Thyroid gland (tissue), 4 donors: ENCODE measurements around the gene PTPN4. TPM values are rescaled to one million over a fixed set of nuclear protein-coding genes. Genes with fewer than 3 reads are reported as not detected.

ENCODE experiments used
- DNase-seq, 2 donors: peaks; one replicate each; pipeline ENCODE4 v3.0.0-alpha.2; 2019
- H3K27ac ChIP-seq, 3 donors: fragments of 200-600 bp; sonication (generic); 1 replicate in 2 of 3; 2 replicates in 1 of 3; pipeline ENCODE4 v1.5.1; 2016 to 2019; ENCODE audit warnings: mild to moderate bottlenecking in 1 of 3, moderate library complexity in 1 of 3
- H3K27me3 ChIP-seq: fragments of 200-600 bp; sonication (generic); one replicate; pipeline ENCODE4 v1.5.1; 2019
- H3K36me3 ChIP-seq, 2 donors: fragments of 200-600 bp; sonication (generic); one replicate each; pipeline ENCODE4 v1.5.1; 2016 to 2019
- H3K4me1 ChIP-seq, 2 donors: fragments of 200-600 bp; sonication (generic); one replicate each; pipeline ENCODE4 v1.5.1; 2017 to 2019
- H3K4me3 ChIP-seq, 3 donors: fragments of 200-600 bp; sonication (generic); replicated peaks in 1 of 3; 1 replicate in 2 of 3; 2 replicates in 1 of 3; pipeline ENCODE4 v1.5.1; 2016; ENCODE audit warnings: mild to moderate bottlenecking in 1 of 3
- H3K9me3 ChIP-seq: fragments of 200-600 bp; sonication (generic); one replicate; pipeline ENCODE4 v1.5.1; 2017
- POLR2A ChIP-seq, 2 donors: fragments of 450-650 bp; IDR thresholded peaks; one replicate each; pipeline ENCODE4 v1.6.1; 2017; ENCODE audit warnings: antibody characterized with exemption in 2 of 2, mild to moderate bottlenecking in 2 of 2, moderate library complexity in 1 of 2
- WGBS, 2 donors: methylation state at CpG; one replicate each; pipeline ENCODE4 v1.1.5; 2017; 5-methylcytosine and 5-hydroxymethylcytosine counted together
- intact Hi-C: fragments of 100-400 bp; cut with DNase I; formaldehyde crosslinking; loops from one replicate; pipeline ENCODE4 v1.15.1; 2023
- total RNA-seq, 4 donors: library from RNA; depleted of rRNA; stranded (reverse); fragments of >200 nt; gene quantifications; one replicate each; pipeline ENCODE4 v1.2.3, GENCODE V29; 2016
- TF ChIP-seq, protein P1 (sequence below), 6 experiments: fragments of 200-600 bp in 3 of 6; fragments of 450-650 bp in 3 of 6; sonication (generic) in 3 of 6; IDR thresholded peaks; one replicate each; pipeline ENCODE4 v1.5.1; 2016 to 2019; ENCODE audit warnings: antibody characterized with exemption in 6 of 6, mild to moderate bottlenecking in 2 of 6, inconsistent platforms in 1 of 6, moderate library complexity in 1 of 6

The PTPN4 gene
- total RNA-seq, 4 donors from 2014 or later = 79.1 to 131 (median 114) TPM

DNA sequence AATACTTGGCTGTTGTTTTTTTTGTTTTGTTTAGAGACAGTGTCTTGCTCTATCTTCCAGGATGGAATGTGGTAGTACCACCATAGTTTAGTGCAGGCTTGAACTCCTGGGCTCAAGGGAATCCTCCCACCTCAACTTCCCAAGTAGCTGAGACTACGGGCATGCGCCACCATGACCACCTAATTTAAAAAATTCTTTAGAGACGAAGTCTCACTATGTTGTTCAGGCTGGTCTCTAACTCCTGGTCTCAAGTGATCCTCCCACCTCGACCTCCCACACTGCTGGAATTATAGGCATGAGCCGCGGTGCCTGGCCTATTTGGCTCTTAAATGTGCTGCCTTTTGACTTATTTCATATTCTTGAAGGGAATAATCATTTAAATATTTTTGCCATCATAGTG lies 60.1 kb downstream of the PTPN4 start:
- Histone ChIP-seq H3K4me3 (no peak overlapping the region), H3K36me3 (no peaks in the 10 kb centered on the region), H3K9me3 (no peaks in the 10 kb centered on the region), H3K27ac (no peak overlapping the region), H3K27me3 (no peaks in the 10 kb centered on the region), H3K4me1 (peaks cover 0 to 5% of the 10 kb centered on the region in 2 donors)
- WGBS, 2 donors = 90 to 97% methylated on average over 6 of the region's 6 CpGs
- DNase-seq = no peak
- TF ChIP-seq, protein P1, sequence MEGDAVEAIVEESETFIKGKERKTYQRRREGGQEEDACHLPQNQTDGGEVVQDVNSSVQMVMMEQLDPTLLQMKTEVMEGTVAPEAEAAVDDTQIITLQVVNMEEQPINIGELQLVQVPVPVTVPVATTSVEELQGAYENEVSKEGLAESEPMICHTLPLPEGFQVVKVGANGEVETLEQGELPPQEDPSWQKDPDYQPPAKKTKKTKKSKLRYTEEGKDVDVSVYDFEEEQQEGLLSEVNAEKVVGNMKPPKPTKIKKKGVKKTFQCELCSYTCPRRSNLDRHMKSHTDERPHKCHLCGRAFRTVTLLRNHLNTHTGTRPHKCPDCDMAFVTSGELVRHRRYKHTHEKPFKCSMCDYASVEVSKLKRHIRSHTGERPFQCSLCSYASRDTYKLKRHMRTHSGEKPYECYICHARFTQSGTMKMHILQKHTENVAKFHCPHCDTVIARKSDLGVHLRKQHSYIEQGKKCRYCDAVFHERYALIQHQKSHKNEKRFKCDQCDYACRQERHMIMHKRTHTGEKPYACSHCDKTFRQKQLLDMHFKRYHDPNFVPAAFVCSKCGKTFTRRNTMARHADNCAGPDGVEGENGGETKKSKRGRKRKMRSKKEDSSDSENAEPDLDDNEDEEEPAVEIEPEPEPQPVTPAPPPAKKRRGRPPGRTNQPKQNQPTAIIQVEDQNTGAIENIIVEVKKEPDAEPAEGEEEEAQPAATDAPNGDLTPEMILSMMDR (IDR thresholded peaks at IDR 0.05) = no peak
- TF ChIP-seq POLR2A (IDR thresholded peaks at IDR 0.05) = no peak
- intact Hi-C loops = loop anchor here (10.0 kb wide), 2 partner anchors 65 to 125 kb away; partner anchors contain the start of gene PTPN4

DNA sequence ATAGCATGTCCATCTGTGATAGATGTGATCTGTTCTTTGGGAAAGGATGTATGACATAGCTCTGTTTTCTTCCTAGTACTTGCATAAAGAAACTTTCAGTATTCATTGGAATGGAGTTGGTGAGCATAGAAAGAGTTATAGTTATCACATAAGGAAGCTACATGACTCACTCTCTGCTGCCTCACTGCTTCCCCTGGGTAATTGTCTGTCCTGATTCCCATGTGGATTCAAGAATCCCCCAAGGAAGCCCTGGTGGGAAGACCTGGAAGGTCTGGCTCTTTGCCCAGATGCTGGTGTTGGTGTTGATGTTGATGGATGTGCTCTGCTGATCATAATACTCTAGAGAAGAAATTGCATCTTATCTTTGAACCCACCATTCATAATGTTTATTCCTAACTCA lies 60.6 kb downstream of the PTPN4 start:
- H3K9me3 ChIP-seq = no peaks in the 10 kb centered on the region
- no peaks in the 10 kb centered on the region for H3K27me3 ChIP-seq
- no peak for DNase-seq
- no peak for TF ChIP-seq POLR2A (IDR thresholded peaks at IDR 0.05)
- TF ChIP-seq, protein P1 (IDR thresholded peaks at IDR 0.05) = no peak
- no peak overlapping the region for H3K27ac ChIP-seq
- no peak overlapping the region for H3K4me3 ChIP-seq
- H3K36me3 ChIP-seq = no peaks in the 10 kb centered on the region
- intact Hi-C loops = loop anchor here (10.0 kb wide), 2 partner anchors 65 to 125 kb away; partner anchors contain the start of gene PTPN4
- H3K4me1 ChIP-seq = peaks cover 0 to 5% of the 10 kb centered on the region in 2 donors

DNA sequence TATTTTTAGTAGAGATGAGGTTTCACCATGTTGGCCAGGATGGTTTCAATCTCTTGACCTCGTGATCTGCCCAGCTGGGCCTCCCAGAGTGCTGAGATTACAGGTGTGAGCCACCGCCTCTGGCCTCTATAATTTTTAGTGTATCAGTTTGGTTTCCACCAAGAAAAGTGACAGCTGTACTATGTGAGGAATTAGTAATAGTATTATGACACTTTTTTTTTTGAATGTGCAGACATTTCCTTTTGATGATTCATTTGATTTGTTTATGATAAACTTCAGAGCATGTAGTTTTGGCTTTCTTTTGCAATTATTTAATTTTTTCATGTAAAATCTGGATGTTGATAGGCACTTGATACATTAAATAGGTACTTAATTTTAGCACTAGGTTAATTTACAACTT lies 61.5 kb downstream of the PTPN4 start:
- H3K4me3 ChIP-seq = no peak overlapping the region
- DNase-seq = no peak
- intact Hi-C loops = loop anchor here (10.0 kb wide), 2 partner anchors 66 to 126 kb away; partner anchors contain the start of gene PTPN4
- 86 to 89% methylated on average over 2 of the region's 2 CpGs for WGBS, 2 donors
- no peak overlapping the region for H3K27ac ChIP-seq
- TF ChIP-seq, protein P1 (IDR thresholded peaks at IDR 0.05) = no peak
- TF ChIP-seq POLR2A (IDR thresholded peaks at IDR 0.05) = no peak
- H3K9me3 ChIP-seq = no peaks in the 10 kb centered on the region
- H3K27me3 ChIP-seq = no peaks in the 10 kb centered on the region
- peaks cover 0 to 8% of the 10 kb centered on the region in 2 donors for H3K4me1 ChIP-seq
- H3K36me3 ChIP-seq = no peaks in the 10 kb centered on the region

DNA sequence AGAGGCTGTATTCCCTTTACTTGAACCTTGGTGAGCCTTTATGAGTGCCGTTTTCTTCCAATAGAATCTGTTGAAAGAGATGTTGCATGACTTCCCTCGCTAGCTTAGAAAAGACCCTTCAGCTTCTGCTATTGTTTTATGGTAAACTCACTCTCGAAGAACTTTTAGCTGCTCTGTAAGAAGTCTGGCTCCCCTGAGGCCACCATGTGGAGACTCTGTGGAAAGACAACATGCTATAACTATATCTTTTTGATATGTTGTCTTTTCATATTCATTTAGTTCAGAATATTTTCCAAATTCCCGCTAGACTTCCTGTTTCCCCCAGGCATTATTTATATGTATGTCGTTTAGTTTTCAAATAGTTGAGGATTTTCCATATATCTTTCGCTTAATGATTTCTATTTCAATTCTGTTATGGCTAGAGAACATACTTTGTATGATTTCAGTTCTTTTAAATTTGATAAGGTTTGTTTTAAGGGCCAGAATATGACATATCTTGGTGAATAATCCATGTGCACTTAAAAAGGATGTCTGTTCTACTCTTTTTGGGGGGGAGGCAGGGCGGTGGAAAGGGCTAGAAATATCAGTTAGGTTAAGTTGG lies 64.1 kb downstream of the PTPN4 start:
- intact Hi-C loops = loop anchor here (10.0 kb wide), 2 partner anchors 69 to 129 kb away; partner anchors contain the start of gene PTPN4
- H3K4me3 ChIP-seq = no peak overlapping the region
- H3K36me3 ChIP-seq = no peaks in the 10 kb centered on the region
- H3K9me3 ChIP-seq = no peaks in the 10 kb centered on the region
- TF ChIP-seq, protein P1 (IDR thresholded peaks at IDR 0.05) = peak in 5 of 6 experiments; percentile 39 to 68 (median 64)
- no peak for TF ChIP-seq POLR2A (IDR thresholded peaks at IDR 0.05)
- WGBS, 2 donors = 53 to 56% methylated on average over 7 of the region's 7 CpGs
- no peak overlapping the region for H3K27ac ChIP-seq
- H3K27me3 ChIP-seq = no peaks in the 10 kb centered on the region
- peak; percentile 32 to 36 for DNase-seq
- H3K4me1 ChIP-seq = peaks cover 0 to 11% of the 10 kb centered on the region in 2 donors

DNA sequence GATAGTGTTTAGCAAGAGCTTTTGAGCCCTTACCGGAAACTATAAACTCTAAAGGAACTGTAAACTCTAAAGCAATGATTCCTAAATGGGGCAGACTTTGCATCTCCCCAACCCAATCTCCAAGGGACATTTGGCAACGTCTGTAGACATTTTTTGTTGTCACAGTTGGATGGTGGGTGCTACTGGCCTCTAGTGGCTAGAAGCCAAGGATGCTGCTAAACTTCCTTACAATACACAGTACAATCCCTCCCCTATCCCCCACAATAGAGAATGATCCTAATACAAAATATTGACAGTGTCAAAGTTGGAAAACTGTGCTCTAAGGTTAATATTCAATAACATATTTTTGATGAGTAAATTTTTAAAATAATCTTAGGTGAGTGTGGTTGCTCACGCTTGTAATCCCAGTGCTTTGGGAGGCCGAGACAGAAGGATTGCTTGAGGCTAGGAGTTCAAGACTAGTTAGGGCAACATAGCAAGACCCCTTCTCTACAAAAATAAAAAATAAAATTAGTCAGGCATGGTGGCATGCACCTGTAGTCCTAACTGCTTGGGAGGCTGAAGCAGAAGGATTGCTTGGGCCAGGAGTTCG lies 66.7 kb downstream of the PTPN4 start:
- Histone ChIP-seq H3K4me1 (peaks cover 0 to 11% of the 10 kb centered on the region in 2 donors), H3K27ac (no peak overlapping the region), H3K36me3 (no peaks in the 10 kb centered on the region), H3K27me3 (no peaks in the 10 kb centered on the region), H3K4me3 (no peak overlapping the region), H3K9me3 (no peaks in the 10 kb centered on the region)
- TF ChIP-seq, protein P1 (IDR thresholded peaks at IDR 0.05) = peak in 5 of 6 experiments; percentile 16 to 48 (median 27)
- no peak for TF ChIP-seq POLR2A (IDR thresholded peaks at IDR 0.05)
- 77% methylated on average over 5 of the region's 5 CpGs for WGBS, 2 donors
- intact Hi-C loops = loop anchor here (10.0 kb wide), 2 partner anchors 72 to 132 kb away; partner anchors contain the start of gene PTPN4
- DNase-seq = peak; percentile 14 to 20
